Ectodermal cell (in vitro differentiated cells): Measurements from ENCODE around the gene FAM13A.
"Not testable (repeated sequence)": the region's sequence is repeated elsewhere in the genome, so short reads cannot be mapped to it uniquely, and the experiment has no call there.

Source experiments
- H3K27ac ChIP-seq: 2 replicates; pipeline ENCODE4 v1.7.0; 2013; ENCODE audit warnings: mild to moderate bottlenecking, low read depth, low read length; ENCODE audit not compliant: insufficient read depth, poor library complexity, severe bottlenecking
- H3K27me3 ChIP-seq: 2 replicates; pipeline ENCODE4 v1.7.0; 2013; ENCODE audit warnings: mild to moderate bottlenecking, low read length; ENCODE audit not compliant: insufficient read depth, control insufficient read depth, poor library complexity, severe bottlenecking
- H3K36me3 ChIP-seq: one replicate; pipeline ENCODE4 v1.7.0; 2013; ENCODE audit warnings: low read length; ENCODE audit not compliant: control insufficient read depth, insufficient read depth
- H3K4me1 ChIP-seq: one replicate; pipeline ENCODE4 v1.7.0; 2013; ENCODE audit warnings: low read length; ENCODE audit not compliant: control insufficient read depth, insufficient read depth
- H3K4me3 ChIP-seq: 2 replicates; pipeline ENCODE4 v1.7.0; 2013; ENCODE audit warnings: low read depth, low read length, control low read depth; ENCODE audit not compliant: insufficient read depth
- H3K9me3 ChIP-seq: 2 replicates; pipeline ENCODE4 v1.7.0; 2013; ENCODE audit warnings: mild to moderate bottlenecking, low read length, moderate library complexity; ENCODE audit not compliant: control insufficient read depth
- WGBS, 2 experiments: methylation state at CpG; one replicate each; pipeline ENCODE4 v1.1.7; 2013; ENCODE audit warnings: missing lambda C conversion rate in 2 of 2; 5-methylcytosine and 5-hydroxymethylcytosine counted together

FAM13A gene

GRCh38 chr4:88911246-88912212, 145.5 kb downstream of the FAM13A start:
- Histone ChIP-seq H3K36me3 (no peaks in the 10 kb centered on the region), H3K9me3 (no peaks in the 10 kb centered on the region), H3K4me1 (no peaks in the 10 kb centered on the region), H3K4me3 (no peak overlapping the region), H3K27me3 (no peaks in the 10 kb centered on the region), H3K27ac (no peak overlapping the region)
- 95 to 97% methylated on average over 5 of the region's 5 CpGs for WGBS, 2 experiments

- Histone ChIP-seq H3K4me1 (no peaks in the 10 kb centered on the region), H3K9me3 (no peaks in the 10 kb centered on the region), H3K4me3 (no peak overlapping the region), H3K27me3 (no peaks in the 10 kb centered on the region), H3K27ac (no peak overlapping the region), H3K36me3 (no peaks in the 10 kb centered on the region)
- WGBS, 2 experiments: 81 to 82% methylated on average over 2 of the region's 2 CpGs
These were observed 146.9 kb downstream of the FAM13A start for GRCh38 chr4:88910101-88910500.

- WGBS, 2 experiments: 91 to 98% methylated on average over 3 of the region's 3 CpGs
These were observed 148.5 kb downstream of the FAM13A start for GRCh38 chr4:88908521-88908920.

GRCh38 chr4:88908003-88908402, 149.0 kb downstream of the FAM13A start:
- no peaks in the 10 kb centered on the region for H3K4me1 ChIP-seq
- no peak overlapping the region for H3K27ac ChIP-seq
- 83 to 92% methylated on average over 1 of the region's 1 CpG for WGBS, 2 experiments

More at GRCh38 chr4:88908521-88908920, 148.5 kb downstream of the FAM13A start:
- Histone ChIP-seq H3K9me3 (no peaks in the 10 kb centered on the region), H3K36me3 (peaks cover 7% of the 10 kb centered on the region), H3K4me3 (no peak overlapping the region), H3K27me3 (no peaks in the 10 kb centered on the region), H3K4me1 (no peaks in the 10 kb centered on the region), H3K27ac (no peak overlapping the region)

GRCh38 chr4:88907478-88907877, 149.5 kb downstream of the FAM13A start:
- WGBS, 2 experiments: 94% methylated on average over 5 of the region's 5 CpGs
- Histone ChIP-seq H3K4me1 (no peaks in the 10 kb centered on the region), H3K27me3 (no peaks in the 10 kb centered on the region), H3K36me3 (peaks cover 7% of the 10 kb centered on the region), H3K27ac (no peak overlapping the region), H3K4me3 (no peak overlapping the region), H3K9me3 (no peaks in the 10 kb centered on the region)

More at GRCh38 chr4:88908003-88908402, 149.0 kb downstream of the FAM13A start:
- Histone ChIP-seq H3K36me3 (peaks cover 7% of the 10 kb centered on the region), H3K9me3 (no peaks in the 10 kb centered on the region), H3K27me3 (no peaks in the 10 kb centered on the region), H3K4me3 (no peak overlapping the region)

- not testable (repeated sequence) for H3K4me3 ChIP-seq, H3K27ac ChIP-seq, H3K4me1 ChIP-seq, H3K27me3 ChIP-seq, H3K9me3 ChIP-seq, H3K36me3 ChIP-seq
- 88 to 95% methylated on average over 3 of the region's 3 CpGs for WGBS, 2 experiments
These were observed 152.7 kb downstream of the FAM13A start for GRCh38 chr4:88904240-88904639.

GRCh38 chr4:88900432-88900831, 156.6 kb downstream of the FAM13A start:
- Histone ChIP-seq H3K36me3 (peaks cover 7% of the 10 kb centered on the region), H3K9me3 (no peaks in the 10 kb centered on the region), H3K27ac (no peak overlapping the region), H3K27me3 (no peaks in the 10 kb centered on the region), H3K4me3 (no peak overlapping the region), H3K4me1 (no peaks in the 10 kb centered on the region)
- 79 to 87% methylated on average over 2 of the region's 2 CpGs for WGBS, 2 experiments

- no peaks in the 10 kb centered on the region for H3K27me3 ChIP-seq
- H3K27ac ChIP-seq: no peak overlapping the region
- H3K9me3 ChIP-seq: no peaks in the 10 kb centered on the region
- H3K4me3 ChIP-seq: no peak overlapping the region
- H3K36me3 ChIP-seq: no peaks in the 10 kb centered on the region
- H3K4me1 ChIP-seq: no peaks in the 10 kb centered on the region
These were observed 159.2 kb downstream of the FAM13A start for GRCh38 chr4:88897752-88898151.

- WGBS, 2 experiments: 88 to 91% methylated on average over 2 of the region's 2 CpGs
These were observed 159.8 kb downstream of the FAM13A start for GRCh38 chr4:88897180-88897579.

GRCh38 chr4:88893961-88894360, 163.0 kb downstream of the FAM13A start:
- H3K27ac ChIP-seq: no peak overlapping the region
- no peaks in the 10 kb centered on the region for H3K27me3 ChIP-seq
- 100% methylated on average over 1 of the region's 1 CpG; no CpG with 5 or more reads in 1 of the 2 experiments for WGBS, 2 experiments
- H3K9me3 ChIP-seq: no peaks in the 10 kb centered on the region
- H3K36me3 ChIP-seq: no peaks in the 10 kb centered on the region
- no peak overlapping the region for H3K4me3 ChIP-seq
- no peaks in the 10 kb centered on the region for H3K4me1 ChIP-seq

More at GRCh38 chr4:88897180-88897579, 159.8 kb downstream of the FAM13A start:
- Histone ChIP-seq H3K9me3 (no peaks in the 10 kb centered on the region), H3K27ac (no peak overlapping the region), H3K27me3 (no peaks in the 10 kb centered on the region), H3K4me1 (no peaks in the 10 kb centered on the region), H3K36me3 (no peaks in the 10 kb centered on the region), H3K4me3 (no peak overlapping the region)
